ENCODE results near the gene FMO2.

DNA sequence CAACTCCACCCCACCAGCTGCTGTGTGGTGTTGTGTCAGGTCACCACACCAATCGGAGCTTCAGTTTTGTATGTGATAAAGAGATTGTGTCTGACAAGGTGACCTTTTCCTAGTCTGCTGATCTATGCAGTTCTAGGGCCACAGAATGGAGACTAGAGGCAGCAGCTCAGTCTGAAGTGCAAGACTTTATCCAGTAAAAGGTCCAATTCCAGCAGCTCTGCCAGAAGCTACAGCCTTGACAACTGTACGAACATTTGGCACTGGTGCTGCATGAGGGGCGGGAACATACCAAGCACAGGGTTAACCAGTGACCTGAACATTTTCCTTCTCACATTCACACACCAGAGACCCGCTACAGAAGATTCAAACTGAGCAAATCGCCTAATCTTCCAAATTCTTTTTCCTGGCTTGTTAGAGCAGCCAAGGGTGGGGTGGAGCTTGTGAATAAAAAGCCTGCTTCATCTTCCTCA, 72.5 kb downstream of the FMO2 start:
- TF ChIP-seq, protein P1, sequence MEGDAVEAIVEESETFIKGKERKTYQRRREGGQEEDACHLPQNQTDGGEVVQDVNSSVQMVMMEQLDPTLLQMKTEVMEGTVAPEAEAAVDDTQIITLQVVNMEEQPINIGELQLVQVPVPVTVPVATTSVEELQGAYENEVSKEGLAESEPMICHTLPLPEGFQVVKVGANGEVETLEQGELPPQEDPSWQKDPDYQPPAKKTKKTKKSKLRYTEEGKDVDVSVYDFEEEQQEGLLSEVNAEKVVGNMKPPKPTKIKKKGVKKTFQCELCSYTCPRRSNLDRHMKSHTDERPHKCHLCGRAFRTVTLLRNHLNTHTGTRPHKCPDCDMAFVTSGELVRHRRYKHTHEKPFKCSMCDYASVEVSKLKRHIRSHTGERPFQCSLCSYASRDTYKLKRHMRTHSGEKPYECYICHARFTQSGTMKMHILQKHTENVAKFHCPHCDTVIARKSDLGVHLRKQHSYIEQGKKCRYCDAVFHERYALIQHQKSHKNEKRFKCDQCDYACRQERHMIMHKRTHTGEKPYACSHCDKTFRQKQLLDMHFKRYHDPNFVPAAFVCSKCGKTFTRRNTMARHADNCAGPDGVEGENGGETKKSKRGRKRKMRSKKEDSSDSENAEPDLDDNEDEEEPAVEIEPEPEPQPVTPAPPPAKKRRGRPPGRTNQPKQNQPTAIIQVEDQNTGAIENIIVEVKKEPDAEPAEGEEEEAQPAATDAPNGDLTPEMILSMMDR (IDR thresholded peaks at IDR 0.05), result no peak
- no peak for TF ChIP-seq POLR2A (IDR thresholded peaks at IDR 0.05)
